ENCODE measurements around the gene PROX2.

PROX2 gene

GRCh38 chr14:74909911-74910310 lies 34.0 kb upstream of the PROX2 start:
- DNase-seq (ENCODE audit: low spot score): no peak

DNA sequence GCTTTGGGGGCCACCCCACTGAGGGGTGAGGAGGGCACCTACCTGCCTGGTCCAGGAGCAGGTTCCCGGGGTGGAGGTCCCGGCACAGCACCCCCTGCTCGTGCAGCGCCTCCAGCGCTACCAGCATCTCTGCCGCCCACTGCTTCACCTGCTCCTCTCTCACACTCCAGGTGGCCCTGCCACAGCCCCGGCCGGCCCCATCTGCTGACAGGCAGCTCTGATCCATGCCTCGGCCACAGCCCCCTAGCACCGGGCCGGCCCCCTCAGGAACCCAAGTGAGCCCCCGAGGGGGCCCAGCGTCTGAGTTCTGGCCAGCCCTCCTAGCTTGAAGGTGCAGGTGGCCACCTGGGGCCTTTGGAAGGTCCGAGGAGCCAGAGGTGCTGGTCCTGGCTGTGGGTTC lies 33.6 kb upstream of the PROX2 start:
- DNase-seq (ENCODE audit: low spot score): no peak

DNA sequence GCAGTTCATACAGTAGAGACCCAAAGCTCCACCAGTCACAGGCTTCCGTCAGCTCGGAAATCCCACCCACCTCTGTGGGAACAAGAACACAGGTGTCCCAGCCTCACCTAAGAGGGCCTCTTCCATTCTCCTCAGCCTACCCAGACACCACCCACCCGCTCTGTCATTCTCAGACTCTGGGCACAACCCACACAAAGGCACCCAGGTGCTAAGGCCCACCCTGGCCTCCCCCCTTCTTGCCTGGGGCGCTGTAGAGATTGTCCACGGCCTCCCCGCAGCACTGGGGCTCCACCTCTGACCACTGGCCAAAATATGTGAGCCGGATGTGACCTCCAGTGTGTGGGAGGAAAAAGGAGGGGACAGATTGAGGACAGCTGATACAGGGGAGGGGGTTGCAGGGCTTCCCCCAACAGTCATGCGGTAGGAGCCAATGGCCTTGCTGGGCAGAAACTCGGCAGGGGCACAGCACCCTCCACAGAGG lies 33.0 kb upstream of the PROX2 start:
- DNase-seq (ENCODE audit: low spot score): no peak

DNA sequence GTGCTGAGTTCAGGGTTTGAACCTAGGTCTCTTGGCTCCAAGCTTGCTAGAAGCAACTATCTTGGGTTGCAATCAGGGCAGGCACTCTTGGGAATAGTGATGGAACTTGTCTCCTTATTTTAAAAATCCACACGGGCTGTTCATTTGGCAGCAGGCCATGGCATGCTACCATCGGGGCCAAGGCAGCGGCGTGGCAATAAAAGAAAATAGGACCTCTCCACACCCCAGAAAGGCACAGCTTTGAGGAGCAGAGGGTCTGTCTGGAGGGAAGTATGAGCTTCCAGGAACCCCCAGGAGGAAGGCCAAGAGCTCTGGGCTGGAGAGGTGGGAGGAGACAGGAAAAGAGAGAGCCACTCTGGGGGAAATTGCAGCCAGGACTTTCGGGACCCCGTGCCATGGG lies 31.8 kb upstream of the PROX2 start:
- no peak for DNase-seq (ENCODE audit: low spot score)

DNA sequence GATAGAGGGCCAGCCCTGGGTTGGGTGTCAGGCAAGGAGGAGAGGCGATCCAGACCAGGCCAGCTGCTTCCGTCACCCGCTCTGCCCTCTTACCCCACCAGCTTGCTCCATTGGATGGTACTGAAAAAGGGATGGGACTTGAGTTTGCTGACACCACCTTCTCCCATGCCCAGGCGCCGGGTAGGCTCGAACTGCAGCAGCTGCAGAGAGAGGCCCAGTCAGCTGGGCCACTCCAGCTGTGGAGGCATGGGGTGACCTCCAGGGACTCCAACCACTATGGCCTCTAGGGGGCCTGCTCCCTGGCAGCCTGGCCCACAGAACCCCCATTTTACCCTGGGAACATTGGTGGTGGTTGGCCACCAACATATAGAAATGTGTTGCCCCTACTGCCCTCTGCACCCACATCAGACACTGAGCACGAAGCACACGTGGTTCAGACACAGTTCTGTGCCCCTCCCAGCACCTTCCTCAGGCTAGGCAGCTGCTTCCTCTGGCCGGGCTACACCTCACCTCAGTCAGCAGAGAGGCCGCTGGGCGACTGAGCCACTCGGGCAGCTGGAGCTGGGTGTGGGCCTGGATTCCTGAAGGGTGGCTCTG lies 31.1 kb upstream of the PROX2 start:
- no peak for DNase-seq (ENCODE audit: low spot score)

- DNase-seq (ENCODE audit: low spot score): peak; percentile 81
These were observed 29.7 kb upstream of the PROX2 start for GRCh38 chr14:74905595-74906142.

- no peak for DNase-seq (ENCODE audit: low spot score)
These were observed 28.9 kb upstream of the PROX2 start for GRCh38 chr14:74904635-74905503.

- no peak for DNase-seq (ENCODE audit: low spot score)
These were observed 27.2 kb upstream of the PROX2 start for GRCh38 chr14:74902941-74903705.

DNA sequence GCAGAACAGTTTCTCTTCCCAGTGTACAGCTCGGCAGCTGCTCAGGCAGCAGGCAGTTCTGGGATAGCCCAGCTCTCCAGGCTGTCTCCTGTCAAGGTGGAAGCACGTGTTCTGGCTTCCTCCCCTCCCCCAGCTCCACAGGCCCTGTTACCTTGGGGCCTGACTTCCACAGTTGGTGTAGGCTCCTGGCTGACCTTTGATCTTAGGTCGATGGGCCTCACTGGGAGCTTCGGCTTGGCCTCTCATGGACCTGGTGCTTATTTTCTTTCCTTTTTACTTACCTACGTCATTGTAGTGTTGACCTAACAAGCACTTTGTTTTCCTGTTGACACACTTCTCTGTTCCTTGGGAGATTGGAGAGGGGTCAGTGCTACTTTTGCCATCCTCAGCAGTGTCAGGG lies 22.7 kb upstream of the PROX2 start:
- no peak for DNase-seq (ENCODE audit: low spot score)

DNA sequence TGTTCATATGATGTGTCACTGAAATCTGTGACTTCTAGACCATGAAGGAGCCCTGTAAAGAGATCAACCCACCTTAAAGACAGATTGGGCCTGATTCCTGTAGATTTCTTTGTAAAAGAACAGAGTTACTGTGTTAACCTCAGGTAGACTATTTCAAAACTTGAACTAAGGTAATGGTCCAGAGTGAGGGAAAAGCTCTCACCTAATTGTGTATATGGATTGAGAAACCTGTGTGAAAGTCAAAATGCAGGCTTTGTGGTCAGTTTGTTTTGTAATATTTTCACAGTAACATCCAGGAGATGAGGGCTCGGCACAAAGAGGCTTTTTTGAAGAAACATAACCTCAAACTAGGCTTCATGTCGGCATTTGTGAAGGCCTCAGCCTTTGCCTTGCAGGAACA lies 22.1 kb upstream of the PROX2 start:
- no peak for DNase-seq (ENCODE audit: low spot score)

DNA sequence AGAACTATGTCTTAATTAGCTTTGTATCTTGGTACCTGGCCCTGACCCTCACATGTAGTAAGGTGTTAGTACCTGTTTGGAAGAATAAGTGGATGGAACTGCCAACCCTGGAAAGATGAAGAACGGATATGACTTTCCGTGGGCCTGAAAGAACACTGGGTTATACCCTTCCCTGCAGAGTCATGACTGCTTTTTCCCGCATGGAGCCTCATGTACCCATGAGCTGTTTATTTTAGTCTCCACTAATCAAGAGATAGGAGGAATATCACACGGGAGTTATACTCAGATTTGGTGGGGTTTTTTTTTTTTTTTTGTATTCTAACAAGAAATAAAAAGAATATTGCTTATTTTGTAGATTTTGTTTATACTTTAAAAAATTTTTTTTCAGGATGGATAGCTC lies 21.7 kb upstream of the PROX2 start:
- no peak for DNase-seq (ENCODE audit: low spot score)

DNA sequence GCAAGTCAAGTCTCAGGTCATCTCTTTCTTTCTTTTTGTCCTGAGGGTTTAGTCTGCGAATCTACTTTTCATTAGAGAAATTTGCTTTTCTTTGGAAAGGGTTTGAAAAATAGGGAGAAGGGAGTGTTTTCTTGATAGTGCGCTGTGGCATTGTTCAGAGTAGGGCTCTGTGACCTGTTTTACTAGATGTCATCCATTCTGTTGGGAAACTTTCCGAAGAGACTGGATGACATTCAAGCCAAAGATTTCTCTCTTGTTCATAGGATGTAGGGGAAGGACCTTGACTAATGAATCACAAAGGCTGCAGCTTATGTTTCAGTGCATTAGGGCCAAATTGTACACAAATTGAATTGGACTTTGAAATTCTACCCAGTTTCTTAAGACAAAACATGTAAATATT lies 20.5 kb upstream of the PROX2 start:
- no peak for DNase-seq (ENCODE audit: low spot score)

GRCh38 chr14:74893614-74894091 lies 17.7 kb upstream of the PROX2 start:
- DNase-seq (ENCODE audit: low spot score): no peak

DNA sequence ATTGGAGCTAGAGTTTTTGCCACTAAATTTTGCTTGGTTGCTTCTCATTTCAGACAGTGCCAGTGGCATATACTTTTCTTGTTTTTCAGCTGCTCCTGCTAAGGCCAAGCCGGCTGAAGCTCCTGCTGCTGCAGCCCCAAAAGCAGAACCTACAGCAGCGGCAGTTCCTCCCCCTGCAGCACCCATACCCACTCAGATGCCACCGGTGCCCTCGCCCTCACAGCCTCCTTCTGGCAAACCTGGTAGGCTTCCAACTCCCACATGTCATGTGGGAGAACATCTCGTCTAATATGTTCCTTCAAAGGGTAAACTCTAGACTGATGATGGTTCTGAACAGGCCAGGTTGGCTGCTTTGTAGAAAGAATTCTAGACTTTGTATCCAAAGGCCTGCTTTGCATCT lies 16.8 kb upstream of the PROX2 start:
- DNase-seq (ENCODE audit: low spot score): no peak

DNA sequence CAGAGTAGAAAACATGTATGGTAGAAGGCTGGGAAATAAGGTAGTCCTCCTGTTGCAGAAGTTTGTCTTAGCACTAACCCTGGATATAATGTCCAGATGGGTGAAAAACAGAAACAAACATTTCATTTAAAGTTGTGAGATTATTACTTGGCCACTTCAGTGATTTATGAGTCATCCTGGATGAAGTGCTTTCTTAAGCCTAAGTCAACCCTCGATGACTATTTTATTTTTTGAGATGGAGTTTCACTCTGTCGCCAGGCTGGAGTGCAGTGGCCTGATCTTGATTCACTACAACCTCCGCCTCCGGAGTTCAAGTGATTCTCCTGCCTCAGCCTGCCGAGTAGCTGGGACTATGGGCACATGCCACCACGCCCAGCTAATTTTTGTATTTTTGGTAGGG lies 15.9 kb upstream of the PROX2 start:
- DNase-seq (ENCODE audit: low spot score): no peak

DNA sequence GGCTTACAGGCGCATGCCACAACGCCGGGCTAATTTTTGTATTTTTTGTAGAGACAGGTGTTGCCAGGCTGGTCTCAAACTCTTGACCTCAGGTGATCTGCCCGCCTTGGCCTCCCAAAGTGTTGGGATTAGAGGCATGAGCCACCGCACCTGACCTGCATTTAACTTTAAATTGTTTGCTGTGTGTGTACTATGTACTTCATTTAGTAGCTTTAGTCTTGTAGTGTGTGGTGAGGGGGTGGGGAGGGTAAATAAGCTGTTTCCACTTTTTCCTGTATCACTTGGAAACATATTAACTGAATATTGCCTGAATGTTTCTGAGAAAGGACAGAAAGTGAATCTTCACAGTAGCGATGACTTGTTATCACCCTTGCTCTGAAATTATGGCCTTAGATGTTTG lies 14.3 kb upstream of the PROX2 start:
- DNase-seq (ENCODE audit: low spot score): no peak

- DNase-seq (ENCODE audit: low spot score): peak; percentile 51
These were observed 12.5 kb upstream of the PROX2 start for GRCh38 chr14:74888164-74889158.

- no peak for DNase-seq (ENCODE audit: low spot score)
These were observed 10.1 kb upstream of the PROX2 start for GRCh38 chr14:74886001-74886400.

GRCh38 chr14:74882103-74882920 lies 6.4 kb upstream of the PROX2 start:
- DNase-seq (ENCODE audit: low spot score): peak; percentile 71

DNA sequence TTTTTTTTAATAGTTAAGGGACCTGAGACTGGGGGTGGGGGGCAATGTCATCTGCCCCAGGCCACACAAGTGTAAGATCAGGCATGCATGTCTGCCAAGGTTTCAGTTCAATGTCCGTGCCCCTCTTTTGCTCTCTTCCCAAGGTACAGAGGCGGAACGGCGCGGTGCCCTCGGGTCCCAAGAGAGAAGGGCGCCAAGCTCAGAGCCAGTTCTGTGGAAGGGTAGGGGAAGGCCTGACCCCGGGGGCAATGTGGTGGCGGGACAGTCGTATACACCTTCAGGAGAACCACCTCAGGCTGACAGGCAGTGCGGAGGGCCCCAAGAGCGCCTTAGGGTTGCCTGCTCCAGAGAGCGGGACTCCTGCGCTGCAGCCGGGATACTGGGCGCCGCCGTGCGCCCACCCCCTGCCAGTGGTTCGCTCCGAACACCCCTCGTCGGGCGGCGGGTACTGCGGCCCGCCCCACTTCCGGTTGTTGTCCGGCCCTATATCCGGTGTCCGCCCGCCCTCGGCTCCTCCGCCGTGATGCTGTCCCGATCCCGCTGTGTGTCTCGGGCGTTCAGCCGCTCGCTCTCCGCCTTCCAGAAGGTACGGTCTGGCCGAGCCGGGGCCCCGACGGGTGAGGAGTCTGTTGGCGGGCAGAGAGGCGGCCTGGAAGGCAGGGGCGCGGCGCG lies 5.6 kb upstream of the PROX2 start, which contains the start of gene DLST:
Gene DLST (plus strand): TSS at position 486 of the 672 bp plus-strand sequence. CDS start 38 bp downstream, at position 524.
- DNase-seq (ENCODE audit: low spot score): peak; percentile 85
